GOT3 (cell line): Measurements from ENCODE around the gene TP63.
"Not testable (repeated sequence)": the region's sequence is repeated elsewhere in the genome, so short reads cannot be mapped to it uniquely, and the experiment has no call there.

ENCODE experiments used
- DNase-seq: peaks from one replicate; lab custom pipeline; 2025; ENCODE audit warnings: mixed read lengths; lab: John Stamatoyannopoulos, UW

Gene TP63

GRCh38 chr3:189726277-189726676, 95.1 kb downstream of the TP63 start:
- no peak for DNase-seq

- no peak for DNase-seq
Measured at GRCh38 chr3:189727158-189727557, 96.0 kb downstream of the TP63 start.

GRCh38 chr3:189727898-189728297, 96.7 kb downstream of the TP63 start:
- DNase-seq, result no peak

- DNase-seq, result no peak
Measured at GRCh38 chr3:189728915-189729314, 97.7 kb downstream of the TP63 start.

- no peak for DNase-seq
Measured at GRCh38 chr3:189734061-189734460, 102.9 kb downstream of the TP63 start.

- DNase-seq, result no peak
Measured at GRCh38 chr3:189735913-189736312, 104.7 kb downstream of the TP63 start.

- DNase-seq, result no peak
Measured at GRCh38 chr3:189737071-189737470, 105.9 kb downstream of the TP63 start.

- no peak for DNase-seq
Measured at GRCh38 chr3:189737619-189738018, 106.4 kb downstream of the TP63 start.

GRCh38 chr3:189739378-189739777, 108.2 kb downstream of the TP63 start:
- no peak for DNase-seq

- DNase-seq, result no peak
Measured at GRCh38 chr3:189740156-189740555, 109.0 kb downstream of the TP63 start.

- DNase-seq, result no peak
Measured at GRCh38 chr3:189744235-189744634, 113.0 kb downstream of the TP63 start.

GRCh38 chr3:189745622-189746021, 114.4 kb downstream of the TP63 start:
- DNase-seq, result no peak

GRCh38 chr3:189748046-189748445, 116.9 kb downstream of the TP63 start:
- DNase-seq, result no peak

GRCh38 chr3:189750972-189751371, 119.8 kb downstream of the TP63 start:
- not testable (repeated sequence) for DNase-seq

- DNase-seq, result no peak
Measured at GRCh38 chr3:189754356-189754755, 123.2 kb downstream of the TP63 start.

- DNase-seq, result no peak
Measured at GRCh38 chr3:189756582-189757078, 125.4 kb downstream of the TP63 start.

GRCh38 chr3:189758186-189758585, 127.0 kb downstream of the TP63 start:
- DNase-seq, result no peak

GRCh38 chr3:189766416-189766815, 135.2 kb downstream of the TP63 start:
- no peak for DNase-seq

- DNase-seq, result no peak
Measured at GRCh38 chr3:189771842-189772450, 140.8 kb downstream of the TP63 start.

- no peak for DNase-seq
Measured at GRCh38 chr3:189772584-189772983, 141.4 kb downstream of the TP63 start.

GRCh38 chr3:189773056-189773455, 141.9 kb downstream of the TP63 start:
- DNase-seq, result no peak

GRCh38 chr3:189776149-189776824, 145.1 kb downstream of the TP63 start:
- DNase-seq, result no peak

GRCh38 chr3:189778340-189778950, 147.3 kb downstream of the TP63 start:
- DNase-seq, result no peak
